HepG2 (cell line): ENCODE measurements around the gene CHCHD6. TPM values are rescaled to one million over a fixed set of nuclear protein-coding genes. Genes with fewer than 3 reads are reported as not detected.

Experiments used
- GABPA ChIP-seq, 2 experiments: IDR thresholded peaks; 2 replicates each; pipeline ENCODE4 v1.6.1; 2011 to 2016; ENCODE audit warnings: low read depth in 2 of 2, low read length in 1 of 2, missing biosample characterization in 1 of 2, missing genetic modification characterization in 1 of 2
- HDAC1 ChIP-seq: sonication (generic); formaldehyde crosslinking; IDR thresholded peaks from 2 replicates; pipeline ENCODE4 v1.5.1; 2020; ENCODE audit warnings: mild to moderate bottlenecking, missing genetic modification reagents
- HIVEP1 ChIP-seq: sonication (generic); formaldehyde crosslinking; IDR thresholded peaks from 2 replicates; pipeline ENCODE4 v1.4.0; 2020; ENCODE audit warnings: mild to moderate bottlenecking, missing genetic modification reagents
- IRX3 ChIP-seq: sonication (generic); formaldehyde crosslinking; IDR thresholded peaks from 2 replicates; pipeline ENCODE4 v1.8.1; 2023; ENCODE audit warnings: mild to moderate bottlenecking, low read depth, missing genetic modification reagents, borderline replicate concordance
- MED13 ChIP-seq: sonication (generic); formaldehyde crosslinking; IDR thresholded peaks from 2 replicates; pipeline ENCODE4 v1.5.0; 2020; ENCODE audit warnings: missing genetic modification reagents
- MLLT10 ChIP-seq: sonication (generic); formaldehyde crosslinking; IDR thresholded peaks from 2 replicates; pipeline ENCODE4 v1.4.0; 2020; ENCODE audit warnings: missing genetic modification reagents
- MXD4 ChIP-seq: IDR thresholded peaks from 2 replicates; pipeline ENCODE4 v1.6.1; 2016; ENCODE audit warnings: mild to moderate bottlenecking, missing biosample characterization, missing genetic modification reagents
- NFE2L2 ChIP-seq: fragments of 150-350 bp; IDR thresholded peaks from 2 replicates; pipeline ENCODE4 v1.6.1; 2014; ENCODE audit warnings: low read length
- ZIK1 ChIP-seq: sonication (generic); formaldehyde crosslinking; IDR thresholded peaks from 2 replicates; pipeline ENCODE4 v1.5.0; 2020; ENCODE audit warnings: mild to moderate bottlenecking, low read depth, missing genetic modification reagents, borderline replicate concordance
- ZNF180 ChIP-seq: sonication (generic); formaldehyde crosslinking; IDR thresholded peaks from 2 replicates; pipeline ENCODE4 v1.4.0; 2020; ENCODE audit warnings: low read depth, missing genetic modification reagents, borderline replicate concordance
- ZNF530 ChIP-seq: sonication (generic); formaldehyde crosslinking; IDR thresholded peaks from 2 replicates; pipeline ENCODE4 v1.5.0; 2020; ENCODE audit warnings: low read depth, mild to moderate bottlenecking, missing genetic modification reagents
- polyA plus RNA-seq, 8 experiments: library from polyadenylated mRNA; depleted of rRNA in 3 of 8; stranded (reverse) in 7 of 8; unstranded in 1 of 8; fragments of >200 nt; fragmentation: Illumina TruSeq in 4 of 8; extraction: Trizol in 4 of 8; gene quantifications; 2 replicates each; pipeline versions ENCODE4 v1.2.1 to v1.2.3, GENCODE V29; 2011 to 2016; ENCODE audit warnings: low read depth in 4 of 8, missing spikeins in 1 of 8, mixed read lengths in 1 of 8; ENCODE audit not compliant: insufficient read depth in 1 of 8
- total RNA-seq, 5 experiments: library from RNA; depleted of rRNA; stranded (reverse); fragments of >200 nt; fragmentation: Illumina TruSeq; extraction: Trizol; gene quantifications; 2 replicates each; pipeline ENCODE4 v1.2.3, GENCODE V29; 2016; ENCODE audit warnings: low read depth in 1 of 5
- TF ChIP-seq, protein P1 (sequence below): IDR thresholded peaks from 2 replicates; pipeline ENCODE4 v1.6.1; 2016; ENCODE audit warnings: low read depth, missing genetic modification reagents, missing compliant biosample characterization
- TF ChIP-seq, protein P2 (sequence below): sonication (generic); formaldehyde crosslinking; IDR thresholded peaks from 2 replicates; pipeline ENCODE4 v1.4.0; 2020; ENCODE audit warnings: missing genetic modification reagents
- TF ChIP-seq, protein P3 (sequence below): sonication (generic); formaldehyde crosslinking; IDR thresholded peaks from 2 replicates; pipeline ENCODE4 v1.8.1; 2023; ENCODE audit warnings: missing genetic modification reagents, mild to moderate bottlenecking, borderline replicate concordance
- TF ChIP-seq, protein P4 (sequence below): sonication (generic); formaldehyde crosslinking; IDR thresholded peaks from 2 replicates; pipeline ENCODE4 v1.4.0; 2020; ENCODE audit warnings: missing genetic modification reagents

CHCHD6 gene
- total and polyA plus RNA-seq, 2 of the 13 experiments (the other 11 are each of a cell fraction or from before 2014, with no cell fraction given) = 20.3 to 20.8 TPM

DNA sequence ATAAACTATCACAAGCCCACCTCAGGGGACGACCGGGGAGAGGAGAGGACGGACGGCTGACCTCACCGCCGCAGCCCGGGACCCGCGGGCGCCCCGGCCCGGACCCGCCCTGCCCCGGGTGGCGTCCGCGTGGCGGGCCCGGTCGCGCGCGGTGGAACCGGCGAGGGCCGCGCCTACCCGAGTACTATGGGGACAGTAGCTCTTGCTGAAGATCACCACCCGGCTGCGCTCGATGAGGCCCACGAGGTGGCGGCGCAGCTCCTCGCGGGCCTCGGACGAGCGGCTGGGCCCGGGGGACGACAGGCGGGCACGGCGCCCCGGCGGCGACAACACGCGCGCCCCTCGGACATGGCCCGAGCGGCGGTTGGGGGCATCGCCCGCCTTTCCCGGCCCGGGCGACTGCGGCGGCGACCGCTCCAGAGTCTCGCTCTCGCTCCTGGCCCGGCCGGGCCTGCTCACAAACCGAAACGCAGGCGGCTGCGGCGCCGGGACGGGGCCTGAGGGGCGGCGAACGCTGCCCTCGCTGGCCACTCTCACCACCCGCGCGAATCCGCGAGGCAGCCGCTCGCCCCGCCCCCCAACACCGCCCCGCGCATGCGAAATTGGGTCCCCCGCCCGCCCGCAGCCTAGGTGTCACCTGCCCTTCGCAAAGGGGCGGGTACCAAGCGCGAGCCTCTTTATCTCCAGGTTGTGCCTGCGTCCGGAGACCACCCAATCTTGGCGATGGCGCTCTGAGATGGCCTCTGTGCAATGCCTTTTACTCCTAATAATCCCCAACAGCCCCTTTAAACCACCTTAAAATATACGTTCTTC is 49.3 kb upstream of the CHCHD6 start, which contains the start of gene TXNRD3 (continued):
- TF ChIP-seq, protein P1, sequence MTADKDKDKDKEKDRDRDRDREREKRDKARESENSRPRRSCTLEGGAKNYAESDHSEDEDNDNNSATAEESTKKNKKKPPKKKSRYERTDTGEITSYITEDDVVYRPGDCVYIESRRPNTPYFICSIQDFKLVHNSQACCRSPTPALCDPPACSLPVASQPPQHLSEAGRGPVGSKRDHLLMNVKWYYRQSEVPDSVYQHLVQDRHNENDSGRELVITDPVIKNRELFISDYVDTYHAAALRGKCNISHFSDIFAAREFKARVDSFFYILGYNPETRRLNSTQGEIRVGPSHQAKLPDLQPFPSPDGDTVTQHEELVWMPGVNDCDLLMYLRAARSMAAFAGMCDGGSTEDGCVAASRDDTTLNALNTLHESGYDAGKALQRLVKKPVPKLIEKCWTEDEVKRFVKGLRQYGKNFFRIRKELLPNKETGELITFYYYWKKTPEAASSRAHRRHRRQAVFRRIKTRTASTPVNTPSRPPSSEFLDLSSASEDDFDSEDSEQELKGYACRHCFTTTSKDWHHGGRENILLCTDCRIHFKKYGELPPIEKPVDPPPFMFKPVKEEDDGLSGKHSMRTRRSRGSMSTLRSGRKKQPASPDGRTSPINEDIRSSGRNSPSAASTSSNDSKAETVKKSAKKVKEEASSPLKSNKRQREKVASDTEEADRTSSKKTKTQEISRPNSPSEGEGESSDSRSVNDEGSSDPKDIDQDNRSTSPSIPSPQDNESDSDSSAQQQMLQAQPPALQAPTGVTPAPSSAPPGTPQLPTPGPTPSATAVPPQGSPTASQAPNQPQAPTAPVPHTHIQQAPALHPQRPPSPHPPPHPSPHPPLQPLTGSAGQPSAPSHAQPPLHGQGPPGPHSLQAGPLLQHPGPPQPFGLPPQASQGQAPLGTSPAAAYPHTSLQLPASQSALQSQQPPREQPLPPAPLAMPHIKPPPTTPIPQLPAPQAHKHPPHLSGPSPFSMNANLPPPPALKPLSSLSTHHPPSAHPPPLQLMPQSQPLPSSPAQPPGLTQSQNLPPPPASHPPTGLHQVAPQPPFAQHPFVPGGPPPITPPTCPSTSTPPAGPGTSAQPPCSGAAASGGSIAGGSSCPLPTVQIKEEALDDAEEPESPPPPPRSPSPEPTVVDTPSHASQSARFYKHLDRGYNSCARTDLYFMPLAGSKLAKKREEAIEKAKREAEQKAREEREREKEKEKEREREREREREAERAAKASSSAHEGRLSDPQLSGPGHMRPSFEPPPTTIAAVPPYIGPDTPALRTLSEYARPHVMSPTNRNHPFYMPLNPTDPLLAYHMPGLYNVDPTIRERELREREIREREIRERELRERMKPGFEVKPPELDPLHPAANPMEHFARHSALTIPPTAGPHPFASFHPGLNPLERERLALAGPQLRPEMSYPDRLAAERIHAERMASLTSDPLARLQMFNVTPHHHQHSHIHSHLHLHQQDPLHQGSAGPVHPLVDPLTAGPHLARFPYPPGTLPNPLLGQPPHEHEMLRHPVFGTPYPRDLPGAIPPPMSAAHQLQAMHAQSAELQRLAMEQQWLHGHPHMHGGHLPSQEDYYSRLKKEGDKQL (CRISPR knock-in tag) = no peak
- TF ChIP-seq, protein P2, sequence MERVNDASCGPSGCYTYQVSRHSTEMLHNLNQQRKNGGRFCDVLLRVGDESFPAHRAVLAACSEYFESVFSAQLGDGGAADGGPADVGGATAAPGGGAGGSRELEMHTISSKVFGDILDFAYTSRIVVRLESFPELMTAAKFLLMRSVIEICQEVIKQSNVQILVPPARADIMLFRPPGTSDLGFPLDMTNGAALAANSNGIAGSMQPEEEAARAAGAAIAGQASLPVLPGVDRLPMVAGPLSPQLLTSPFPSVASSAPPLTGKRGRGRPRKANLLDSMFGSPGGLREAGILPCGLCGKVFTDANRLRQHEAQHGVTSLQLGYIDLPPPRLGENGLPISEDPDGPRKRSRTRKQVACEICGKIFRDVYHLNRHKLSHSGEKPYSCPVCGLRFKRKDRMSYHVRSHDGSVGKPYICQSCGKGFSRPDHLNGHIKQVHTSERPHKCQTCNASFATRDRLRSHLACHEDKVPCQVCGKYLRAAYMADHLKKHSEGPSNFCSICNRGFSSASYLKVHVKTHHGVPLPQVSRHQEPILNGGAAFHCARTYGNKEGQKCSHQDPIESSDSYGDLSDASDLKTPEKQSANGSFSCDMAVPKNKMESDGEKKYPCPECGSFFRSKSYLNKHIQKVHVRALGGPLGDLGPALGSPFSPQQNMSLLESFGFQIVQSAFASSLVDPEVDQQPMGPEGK = peak; percentile 37; the same call in 1 of the 2 replicates
- TF ChIP-seq GABPA (IDR thresholded peaks at IDR 0.05; ENCODE audit: low read depth, low read length) (no peak), GABPA (CRISPR knock-in tag; IDR thresholded peaks at IDR 0.05; ENCODE audit: low read depth) (no peak), ZNF530 (no peak), ZIK1 (CRISPR knock-in tag) (peak; percentile 78; the same call in 1 of the 2 replicates), NFE2L2 (no peak), MED13 (CRISPR knock-in tag) (no peak), HIVEP1 (CRISPR knock-in tag) (no peak), IRX3 (peak; percentile 85; the same call in 1 of the 2 replicates), ZNF180 (no peak), HDAC1 (CRISPR knock-in tag) (no peak), MLLT10 (CRISPR knock-in tag) (no peak), MXD4 (CRISPR knock-in tag) (no peak; the same call in 1 of the 2 replicates)
- TF ChIP-seq, protein P3, sequence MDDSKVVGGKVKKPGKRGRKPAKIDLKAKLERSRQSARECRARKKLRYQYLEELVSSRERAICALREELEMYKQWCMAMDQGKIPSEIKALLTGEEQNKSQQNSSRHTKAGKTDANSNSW (CRISPR knock-in tag) = no peak; the same call in 1 of the 2 replicates
- TF ChIP-seq, protein P4, sequence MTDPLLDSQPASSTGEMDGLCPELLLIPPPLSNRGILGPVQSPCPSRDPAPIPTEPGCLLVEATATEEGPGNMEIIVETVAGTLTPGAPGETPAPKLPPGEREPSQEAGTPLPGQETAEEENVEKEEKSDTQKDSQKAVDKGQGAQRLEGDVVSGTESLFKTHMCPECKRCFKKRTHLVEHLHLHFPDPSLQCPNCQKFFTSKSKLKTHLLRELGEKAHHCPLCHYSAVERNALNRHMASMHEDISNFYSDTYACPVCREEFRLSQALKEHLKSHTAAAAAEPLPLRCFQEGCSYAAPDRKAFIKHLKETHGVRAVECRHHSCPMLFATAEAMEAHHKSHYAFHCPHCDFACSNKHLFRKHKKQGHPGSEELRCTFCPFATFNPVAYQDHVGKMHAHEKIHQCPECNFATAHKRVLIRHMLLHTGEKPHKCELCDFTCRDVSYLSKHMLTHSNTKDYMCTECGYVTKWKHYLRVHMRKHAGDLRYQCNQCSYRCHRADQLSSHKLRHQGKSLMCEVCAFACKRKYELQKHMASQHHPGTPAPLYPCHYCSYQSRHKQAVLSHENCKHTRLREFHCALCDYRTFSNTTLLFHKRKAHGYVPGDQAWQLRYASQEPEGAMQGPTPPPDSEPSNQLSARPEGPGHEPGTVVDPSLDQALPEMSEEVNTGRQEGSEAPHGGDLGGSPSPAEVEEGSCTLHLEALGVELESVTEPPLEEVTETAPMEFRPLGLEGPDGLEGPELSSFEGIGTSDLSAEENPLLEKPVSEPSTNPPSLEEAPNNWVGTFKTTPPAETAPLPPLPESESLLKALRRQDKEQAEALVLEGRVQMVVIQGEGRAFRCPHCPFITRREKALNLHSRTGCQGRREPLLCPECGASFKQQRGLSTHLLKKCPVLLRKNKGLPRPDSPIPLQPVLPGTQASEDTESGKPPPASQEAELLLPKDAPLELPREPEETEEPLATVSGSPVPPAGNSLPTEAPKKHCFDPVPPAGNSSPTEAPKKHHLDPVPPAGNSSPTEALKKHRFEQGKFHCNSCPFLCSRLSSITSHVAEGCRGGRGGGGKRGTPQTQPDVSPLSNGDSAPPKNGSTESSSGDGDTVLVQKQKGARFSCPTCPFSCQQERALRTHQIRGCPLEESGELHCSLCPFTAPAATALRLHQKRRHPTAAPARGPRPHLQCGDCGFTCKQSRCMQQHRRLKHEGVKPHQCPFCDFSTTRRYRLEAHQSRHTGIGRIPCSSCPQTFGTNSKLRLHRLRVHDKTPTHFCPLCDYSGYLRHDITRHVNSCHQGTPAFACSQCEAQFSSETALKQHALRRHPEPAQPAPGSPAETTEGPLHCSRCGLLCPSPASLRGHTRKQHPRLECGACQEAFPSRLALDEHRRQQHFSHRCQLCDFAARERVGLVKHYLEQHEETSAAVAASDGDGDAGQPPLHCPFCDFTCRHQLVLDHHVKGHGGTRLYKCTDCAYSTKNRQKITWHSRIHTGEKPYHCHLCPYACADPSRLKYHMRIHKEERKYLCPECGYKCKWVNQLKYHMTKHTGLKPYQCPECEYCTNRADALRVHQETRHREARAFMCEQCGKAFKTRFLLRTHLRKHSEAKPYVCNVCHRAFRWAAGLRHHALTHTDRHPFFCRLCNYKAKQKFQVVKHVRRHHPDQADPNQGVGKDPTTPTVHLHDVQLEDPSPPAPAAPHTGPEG (CRISPR knock-in tag) = peak; percentile 81; the same call in 1 of the 2 replicates
